ENCODE results near the gene CRIP2.

DNA sequence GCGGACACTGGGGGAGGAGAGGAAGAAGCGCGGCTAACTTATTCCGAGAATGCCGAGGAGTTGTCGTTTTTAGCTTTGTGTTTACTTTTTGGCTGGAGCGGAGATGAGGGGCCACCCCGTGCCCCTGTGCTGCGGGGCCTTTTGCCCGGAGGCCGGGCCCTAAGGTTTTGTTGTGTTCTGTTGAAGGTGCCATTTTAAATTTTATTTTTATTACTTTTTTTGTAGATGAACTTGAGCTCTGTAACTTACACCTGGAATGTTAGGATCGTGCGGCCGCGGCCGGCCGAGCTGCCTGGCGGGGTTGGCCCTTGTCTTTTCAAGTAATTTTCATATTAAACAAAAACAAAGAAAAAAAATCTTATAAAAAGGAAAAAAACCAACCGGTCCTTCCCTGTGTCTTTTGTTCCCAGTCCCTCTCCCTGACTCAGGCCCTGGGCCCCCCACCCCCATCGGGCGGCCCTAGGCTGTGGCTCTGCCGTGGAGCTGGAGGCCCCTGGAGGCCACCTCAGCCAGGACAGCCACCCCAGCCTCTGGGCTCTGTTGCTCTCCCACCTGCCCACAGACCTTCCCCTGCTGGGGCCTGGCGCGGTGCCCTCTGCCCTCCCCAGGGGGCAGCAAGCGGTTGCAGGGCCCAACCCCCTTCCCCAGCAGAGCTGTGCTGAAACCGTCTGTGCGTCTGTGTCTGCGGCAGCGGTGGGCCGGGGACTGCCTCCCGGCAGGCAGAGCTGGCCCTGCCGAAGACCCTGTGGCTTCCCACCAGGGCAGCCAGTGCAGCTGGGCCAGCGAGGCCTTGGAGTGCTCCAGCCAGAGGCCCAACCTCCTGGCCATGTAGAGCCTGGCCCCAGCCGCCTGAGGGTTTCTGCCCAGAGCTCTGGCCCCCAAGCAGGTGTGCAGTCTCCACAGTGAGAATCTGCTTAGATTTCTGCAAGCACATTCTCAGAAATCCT, 4.0 kb upstream of the CRIP2 start:
- TF ChIP-seq, protein P1, sequence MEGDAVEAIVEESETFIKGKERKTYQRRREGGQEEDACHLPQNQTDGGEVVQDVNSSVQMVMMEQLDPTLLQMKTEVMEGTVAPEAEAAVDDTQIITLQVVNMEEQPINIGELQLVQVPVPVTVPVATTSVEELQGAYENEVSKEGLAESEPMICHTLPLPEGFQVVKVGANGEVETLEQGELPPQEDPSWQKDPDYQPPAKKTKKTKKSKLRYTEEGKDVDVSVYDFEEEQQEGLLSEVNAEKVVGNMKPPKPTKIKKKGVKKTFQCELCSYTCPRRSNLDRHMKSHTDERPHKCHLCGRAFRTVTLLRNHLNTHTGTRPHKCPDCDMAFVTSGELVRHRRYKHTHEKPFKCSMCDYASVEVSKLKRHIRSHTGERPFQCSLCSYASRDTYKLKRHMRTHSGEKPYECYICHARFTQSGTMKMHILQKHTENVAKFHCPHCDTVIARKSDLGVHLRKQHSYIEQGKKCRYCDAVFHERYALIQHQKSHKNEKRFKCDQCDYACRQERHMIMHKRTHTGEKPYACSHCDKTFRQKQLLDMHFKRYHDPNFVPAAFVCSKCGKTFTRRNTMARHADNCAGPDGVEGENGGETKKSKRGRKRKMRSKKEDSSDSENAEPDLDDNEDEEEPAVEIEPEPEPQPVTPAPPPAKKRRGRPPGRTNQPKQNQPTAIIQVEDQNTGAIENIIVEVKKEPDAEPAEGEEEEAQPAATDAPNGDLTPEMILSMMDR (IDR thresholded peaks at IDR 0.05): no peak
- TF ChIP-seq POLR2A (IDR thresholded peaks at IDR 0.05): no peak
